ENCODE measurements around the gene ZDHHC7.

ZDHHC7 gene

GRCh38 chr16:85018529-85019236 is 7.3 kb upstream of the ZDHHC7 start:
- DNase-seq: no peak

GRCh38 chr16:85017633-85018032 is 6.3 kb upstream of the ZDHHC7 start:
- DNase-seq: no peak

GRCh38 chr16:85017151-85017550 is 5.8 kb upstream of the ZDHHC7 start:
- peak in 1 of 5 experiments; percentile 23 for DNase-seq

GRCh38 chr16:85015481-85016187 is 4.3 kb upstream of the ZDHHC7 start:
- DNase-seq: no peak

GRCh38 chr16:85014311-85014710 is 3.0 kb upstream of the ZDHHC7 start:
- DNase-seq: no peak

- no peak for DNase-seq
These were observed 530 bp upstream of the ZDHHC7 start for GRCh38 chr16:85011846-85012284.

- DNase-seq: no peak
These were observed 847 bp downstream of the ZDHHC7 start for GRCh38 chr16:85010446-85010930.

GRCh38 chr16:85008271-85008670 is 3.1 kb downstream of the ZDHHC7 start:
- no peak for DNase-seq

GRCh38 chr16:85007496-85008214 is 3.7 kb downstream of the ZDHHC7 start:
- DNase-seq: no peak

GRCh38 chr16:85006639-85007038 is 4.7 kb downstream of the ZDHHC7 start:
- no peak for DNase-seq

GRCh38 chr16:85005285-85006069 is 5.9 kb downstream of the ZDHHC7 start:
- DNase-seq: no peak

GRCh38 chr16:85004587-85005205 is 6.6 kb downstream of the ZDHHC7 start:
- no peak for DNase-seq

GRCh38 chr16:85003725-85004586 is 7.4 kb downstream of the ZDHHC7 start:
- DNase-seq: no peak

GRCh38 chr16:85003076-85003475 is 8.3 kb downstream of the ZDHHC7 start:
- DNase-seq: no peak

- no peak for DNase-seq
These were observed 8.7 kb downstream of the ZDHHC7 start for GRCh38 chr16:85002608-85003007.

GRCh38 chr16:85002099-85002541 is 9.2 kb downstream of the ZDHHC7 start:
- no peak for DNase-seq

GRCh38 chr16:84999857-85000480 is 11.4 kb downstream of the ZDHHC7 start:
- DNase-seq: no peak

- DNase-seq: no peak
These were observed 12.1 kb downstream of the ZDHHC7 start for GRCh38 chr16:84999200-84999599.

- no peak for DNase-seq
These were observed 15.0 kb downstream of the ZDHHC7 start for GRCh38 chr16:84996365-84996764.

- peak in 1 of 5 experiments; percentile 68 for DNase-seq
These were observed 15.7 kb downstream of the ZDHHC7 start for GRCh38 chr16:84995663-84996062.

GRCh38 chr16:84993926-84994325 is 17.4 kb downstream of the ZDHHC7 start:
- no peak for DNase-seq
